GM12878 (cell line): ENCODE measurements around the gene ZNHIT1. TPM values are rescaled to one million over a fixed set of nuclear protein-coding genes. Genes with fewer than 3 reads are reported as not detected.
A peak's percentile ranks its signal among the peaks of the same experiment; 100 is the strongest.

Experiments
- ATAC-seq: fragments of 200-7000 bp; cut with Tn5 transposase; 3 replicates; pipeline ENCODE4 v1.9.1; 2020; ENCODE audit warnings: mild to moderate bottlenecking, moderate library complexity
- BruUV-seq: library from RNA; stranded (reverse); fragments of 400-500 nt; replicated peaks from 2 replicates; lab custom pipeline; 2021; lab: Mats Ljungman, UMichigan
- CTCF ChIA-PET: fragments of 300-600 bp; sonication (Branson Sonifier 250); formaldehyde crosslinking; extraction: SDS; loops from one replicate; lab custom pipeline; 2021; ENCODE audit warnings: inconsistent platforms; lab: Yijun Ruan, JAX
- POLR2A ChIA-PET: fragments of 350-600 bp; formaldehyde crosslinking; extraction: SDS; loops from one replicate; lab custom pipeline; 2021; ENCODE audit warnings: inconsistent platforms; lab: Charles Lee
- RAD21 ChIA-PET: fragments of 300-600 bp; sonication (Branson Sonifier 250); formaldehyde crosslinking; loops from one replicate; lab custom pipeline; 2023; ENCODE audit warnings: antibody characterized with exemption; ENCODE audit not compliant: unreplicated experiment; lab: Charles Lee
- SMC1A ChIA-PET: fragments of 300-600 bp; sonication (Branson Sonifier 250); formaldehyde crosslinking; loops from one replicate; lab custom pipeline; 2023; ENCODE audit not compliant: unreplicated experiment, uncharacterized antibody; lab: Charles Lee
- DNase-seq: peaks from one replicate; pipeline ENCODE4 v3.0.0-alpha.2; 2011; ENCODE audit warnings: low read depth, low spot score
- FAIRE-seq: peaks from 3 replicates; lab custom pipeline; 2011; peaks lifted over from hg19 to GRCh38; lab: Jason Lieb, UNC
- H2AFZ ChIP-seq: 2 replicates; pipeline ENCODE4 v1.6.0; 2011; ENCODE audit warnings: low read depth, low read length, control low read depth; ENCODE audit not compliant: control insufficient read depth
- H3K27ac ChIP-seq: 2 replicates; pipeline ENCODE4 v1.5.1; 2011; ENCODE audit warnings: control low read depth; ENCODE audit not compliant: control insufficient read depth, insufficient read depth
- H3K27me3 ChIP-seq, 2 experiments: replicated peaks in 1 of 2; 2 replicates each; pipeline versions ENCODE4 v1.6.0 to v1.6.1; 2011; ENCODE audit warnings: low read length in 1 of 2; ENCODE audit not compliant: control insufficient read depth in 2 of 2, insufficient read depth in 2 of 2
- H3K36me3 ChIP-seq, 2 experiments: 2 replicates each; pipeline ENCODE4 v1.5.1; 2011; ENCODE audit warnings: low read length in 1 of 2; ENCODE audit not compliant: control insufficient read depth in 2 of 2, insufficient read depth in 2 of 2
- H3K4me1 ChIP-seq: 2 replicates; pipeline ENCODE4 v1.6.1; 2011; ENCODE audit warnings: mild to moderate bottlenecking, low read length, moderate library complexity, mixed read lengths; ENCODE audit not compliant: control insufficient read depth, insufficient read depth
- H3K4me2 ChIP-seq: 2 replicates; pipeline ENCODE4 v1.6.0; 2011; ENCODE audit warnings: control low read depth; ENCODE audit not compliant: control insufficient read depth, insufficient read depth
- H3K4me3 ChIP-seq: fragments of 200-600 bp; sonication (generic); 2 replicates; pipeline ENCODE4 v1.5.1; 2016
- H3K79me2 ChIP-seq: 2 replicates; pipeline ENCODE4 v1.6.0; 2011; ENCODE audit warnings: low read length; ENCODE audit not compliant: control insufficient read depth, insufficient read depth
- H3K9ac ChIP-seq: 2 replicates; pipeline ENCODE4 v1.8.0; 2011; ENCODE audit warnings: low read length, control low read depth, mixed read lengths; ENCODE audit not compliant: control insufficient read depth, insufficient read depth
- H3K9me3 ChIP-seq: replicated peaks from 3 replicates; pipeline ENCODE4 v1.5.1; 2011; ENCODE audit warnings: mild to moderate bottlenecking, low read length; ENCODE audit not compliant: control insufficient read depth, insufficient read depth
- H4K20me1 ChIP-seq: 2 replicates; pipeline ENCODE4 v1.6.0; 2011; ENCODE audit not compliant: control insufficient read depth, insufficient read depth
- ASH2L ChIP-seq: fragments of 300-600, 200-600 bp; sonication (generic); IDR thresholded peaks from 2 replicates; pipeline ENCODE4 v1.6.1; 2017; ENCODE audit warnings: low read depth, mild to moderate bottlenecking, borderline replicate concordance
- BRCA1 ChIP-seq: IDR thresholded peaks from 2 replicates; pipeline ENCODE4 v1.6.1; 2011; ENCODE audit warnings: low read depth, low read length, improper control_type of control experiment
- CBFB ChIP-seq: IDR thresholded peaks from 2 replicates; pipeline ENCODE4 v1.6.1; 2016; ENCODE audit warnings: antibody characterized with exemption, low read depth
- CREM ChIP-seq: IDR thresholded peaks from 2 replicates; pipeline ENCODE4 v1.6.1; 2014; ENCODE audit warnings: antibody characterized with exemption, low read depth
- ETV6 ChIP-seq, 2 experiments: fragments of 450-650 bp in 1 of 2; IDR thresholded peaks in 1 of 2; conservative IDR thresholded peaks in 1 of 2; 2 replicates each; pipeline ENCODE4 v1.6.1; 2014; ENCODE audit warnings: antibody characterized with exemption in 1 of 2, borderline replicate concordance in 1 of 2, low read depth in 1 of 2, mild to moderate bottlenecking in 1 of 2, moderate library complexity in 1 of 2
- GABPA ChIP-seq: IDR thresholded peaks from 2 replicates; pipeline ENCODE4 v1.6.1; 2014; ENCODE audit warnings: antibody characterized with exemption, low read depth, mild to moderate bottlenecking, inconsistent platforms
- IRF4 ChIP-seq: IDR thresholded peaks from 2 replicates; pipeline ENCODE4 v1.6.1; 2011; ENCODE audit warnings: low read depth, low read length
- JUNB ChIP-seq: IDR thresholded peaks from 2 replicates; pipeline ENCODE4 v1.6.1; 2016; ENCODE audit warnings: antibody characterized with exemption, mild to moderate bottlenecking
- PAX5 ChIP-seq: IDR thresholded peaks from 2 replicates; pipeline ENCODE4 v1.6.1; 2011; ENCODE audit warnings: low read depth, low read length, borderline replicate concordance
- SMARCA5 ChIP-seq: fragments of 450-650 bp; IDR thresholded peaks from 2 replicates; pipeline ENCODE4 v1.6.1; 2017; ENCODE audit warnings: mild to moderate bottlenecking
- SPI1 ChIP-seq: IDR thresholded peaks from 2 replicates; pipeline ENCODE4 v1.6.1; 2011; ENCODE audit warnings: low read depth, mild to moderate bottlenecking, low read length, moderate library complexity, borderline replicate concordance; ENCODE audit not compliant: insufficient read depth
- TCF12 ChIP-seq: IDR thresholded peaks from 2 replicates; pipeline ENCODE4 v1.6.1; 2011; ENCODE audit warnings: low read depth, mild to moderate bottlenecking, low read length
- TCF3 ChIP-seq: IDR thresholded peaks from 2 replicates; pipeline ENCODE4 v1.6.1; 2012; ENCODE audit warnings: low read depth, mild to moderate bottlenecking, low read length, borderline replicate concordance; ENCODE audit not compliant: insufficient read depth
- ZNF592 ChIP-seq: fragments of 450-650 bp; IDR thresholded peaks from 2 replicates; pipeline ENCODE4 v1.6.1; 2017; ENCODE audit warnings: mild to moderate bottlenecking, moderate library complexity
- WGBS: methylation state at CpG from one replicate; pipeline ENCODE4 v1.1.6; 2016; ENCODE audit warnings: low lambda C conversion rate; ENCODE audit not compliant: insufficient replicate concordance, insufficient coverage; ENCODE audit errors: missing lambda C conversion rate; 5-methylcytosine and 5-hydroxymethylcytosine counted together
- in situ Hi-C: fragments of 300-500 bp; cut with MboI; formaldehyde crosslinking; loops from 9 replicates; pipeline ENCODE4 v1.14.3; 2018; ENCODE audit warnings: mixed read lengths
- intact Hi-C: fragments of 100-400 bp; cut with micrococcal nuclease; formaldehyde crosslinking; loops from one replicate; pipeline ENCODE4 v1.14.2; 2022; ENCODE audit not compliant: unreplicated experiment
- polyA plus RNA-seq, 11 experiments: library from polyadenylated mRNA; depleted of rRNA in 4 of 11; unstranded in 6 of 11; stranded (reverse) in 5 of 11; fragments of >200 nt; fragmentation: Nextera tagmentation in 4 of 11; fragmentation: Illumina TruSeq in 1 of 11; extraction: Ambion mirVana in 4 of 11; extraction: Trizol in 1 of 11; gene quantifications; 1 replicate in 1 of 11; 2 replicates in 10 of 11; pipeline versions ENCODE4 v1.2.1 to v1.2.3, GENCODE V29; 2011 to 2016; ENCODE audit warnings: inconsistent platforms in 2 of 11, missing spikeins in 2 of 11, low read depth in 1 of 11
- total RNA-seq, 4 experiments: library from RNA; depleted of rRNA in 3 of 4; stranded (reverse); fragments of >200 nt in 3 of 4; fragmentation: Illumina TruSeq in 1 of 4; extraction: Trizol in 1 of 4; gene quantifications; 2 replicates each; pipeline versions ENCODE4 v1.2.1 to v1.2.3, GENCODE V29; 2013 to 2021

ZNHIT1 gene
- total and polyA plus RNA-seq, 10 of the 15 experiments (the other 5 are each of a cell fraction or from before 2014, with no cell fraction given) = 3.8 to 79.2 (median 44.5) TPM

GRCh38 chr7:101248276-101248675 is 30.3 kb downstream of the ZNHIT1 start:
- in situ Hi-C loops = no loop called here
- Histone ChIP-seq H3K79me2 (peaks cover 50% of the 10 kb centered on the region), H3K27me3 (no peaks in the 10 kb centered on the region), H3K36me3 (peaks cover 0 to 6% of the 10 kb centered on the region in 2 experiments; a peak in 3 of 4 replicates), H3K4me1 (peaks cover 12% of the 10 kb centered on the region), H3K9ac (no peak overlapping the region), H2AFZ (no peak overlapping the region), H3K4me2 (no peak overlapping the region), H3K9me3 (no peaks in the 10 kb centered on the region), H3K4me3 (no peak overlapping the region), H4K20me1 (no peaks in the 10 kb centered on the region), H3K27ac (no peak overlapping the region)
- ChIA-PET RAD21 (interaction anchor here (0.7 kb wide), 1 partner anchor 35 kb away, joined by 3 read pairs; no protein-coding TSS in a partner anchor), CTCF (interaction anchor here (1.4 kb wide), 1 partner anchor 104 kb away, joined by 8 read pairs; no protein-coding TSS in a partner anchor), SMC1A (interaction anchor here (1.0 to 1.5 kb wide), 2 partner anchors 34 to 42 kb away, joined by 3 read pairs; no protein-coding TSS in a partner anchor), POLR2A (no interaction called here)
- intact Hi-C loops = no loop called here
- TF ChIP-seq SMARCA5 (no peak), ASH2L (no peak), CREM (no peak), CBFB (no peak), GABPA (no peak), BRCA1 (no peak)
- ATAC-seq (no peak), FAIRE-seq (no peak), DNase-seq (no peak)
- no TSS peak for BruUV-seq
- WGBS = 96% methylated on average over 5 of the region's 5 CpGs

DNA sequence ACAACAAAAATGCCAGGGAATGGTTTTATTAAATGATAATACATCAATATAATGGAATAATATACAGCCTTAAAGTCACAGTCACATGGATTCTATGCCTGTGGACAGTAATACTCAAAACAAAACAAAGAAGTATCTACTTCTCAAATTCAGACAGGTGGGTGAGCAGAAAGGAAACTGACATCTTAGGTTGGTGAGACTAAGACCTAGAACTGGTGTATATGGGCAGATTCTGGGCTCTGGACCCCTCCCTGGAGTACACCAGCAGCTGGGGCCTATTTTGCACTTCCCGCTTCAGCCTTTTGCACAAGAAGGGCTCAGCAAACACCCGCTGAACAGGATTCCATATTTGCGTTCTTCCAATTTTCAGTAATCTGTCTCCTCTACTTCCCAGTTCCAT is 32.4 kb downstream of the ZNHIT1 start:
- FAIRE-seq = peak; percentile 38
- Histone ChIP-seq H3K27ac (peak overlapping the region; percentile 89), H3K4me1 (peaks cover 7% of the 10 kb centered on the region), H3K36me3 (peaks cover 0 to 3% of the 10 kb centered on the region in 2 experiments; a peak in 3 of 4 replicates), H3K27me3 (no peaks in the 10 kb centered on the region; a peak in 1 of 4 replicates), H3K9me3 (no peaks in the 10 kb centered on the region), H3K79me2 (peaks cover 35% of the 10 kb centered on the region), H3K4me2 (peak overlapping the region; percentile 82), H3K4me3 (peak overlapping the region; percentile 78), H3K9ac (peak overlapping the region; percentile 50; the same call in 1 of the 2 replicates), H4K20me1 (no peaks in the 10 kb centered on the region), H2AFZ (no peak overlapping the region)
- peak; percentile 53 for DNase-seq
- intact Hi-C loops (no loop called here), in situ Hi-C loops (no loop called here)
- ChIA-PET RAD21 (interaction anchor here (0.8 kb wide), 1 partner anchor 33 kb away, joined by 3 read pairs; no protein-coding TSS in a partner anchor), CTCF (interaction anchor here (0.7 to 4.4 kb wide), 2 partner anchors 33 to 398 kb away, joined by 3 to 16 read pairs; partner anchors contain the start of genes PLOD3 and ZNHIT1), POLR2A (interaction anchor here (0.6 kb wide), 1 partner anchor 708 kb away, joined by 5 read pairs; no protein-coding TSS in a partner anchor), SMC1A (no interaction called here)
- no TSS peak for BruUV-seq
- WGBS = 0% methylated on average over 3 of the region's 3 CpGs
- peak; percentile 56 for ATAC-seq
- TF ChIP-seq IRF4 (peak; percentile 57; the same call in 1 of the 2 replicates), TCF3 (peak; percentile 37; the same call in 1 of the 2 replicates), JUNB (peak; percentile 78), TCF12 (peak; percentile 48; the same call in 1 of the 2 replicates), SPI1 (peak; percentile 55), ETV6 (conservative IDR thresholded peaks at IDR 0.05 in 1 of 2, IDR thresholded peaks at IDR 0.05 in 1 of 2; ENCODE audit: borderline replicate concordance in 1 of 2, low read depth in 1 of 2) (peak in 1 of 2 experiments; percentile 32; a peak in 1 of 4 replicates), ZNF592 (no peak), PAX5 (0 out of 2 replicates have a peak, but pooled peaks have one; percentile 42)
